Hematopoietic multipotent progenitor cell treated with erythropoietin and hydrocortisone succinate and interleukin-3 and kit ligand, for 15 days (in vitro differentiated cells): Measurements from ENCODE around the gene THRB.

Source experiments
- DNase-seq: peaks from one replicate; pipeline ENCODE4 v3.0.0-alpha.2; 2015; ENCODE audit warnings: low spot score

The THRB gene

GRCh38 chr3:24139463-24140412 lies 354.9 kb downstream of the THRB start:
- DNase-seq: no peak

GRCh38 chr3:24138876-24139256 lies 355.8 kb downstream of the THRB start:
- DNase-seq: no peak

DNA sequence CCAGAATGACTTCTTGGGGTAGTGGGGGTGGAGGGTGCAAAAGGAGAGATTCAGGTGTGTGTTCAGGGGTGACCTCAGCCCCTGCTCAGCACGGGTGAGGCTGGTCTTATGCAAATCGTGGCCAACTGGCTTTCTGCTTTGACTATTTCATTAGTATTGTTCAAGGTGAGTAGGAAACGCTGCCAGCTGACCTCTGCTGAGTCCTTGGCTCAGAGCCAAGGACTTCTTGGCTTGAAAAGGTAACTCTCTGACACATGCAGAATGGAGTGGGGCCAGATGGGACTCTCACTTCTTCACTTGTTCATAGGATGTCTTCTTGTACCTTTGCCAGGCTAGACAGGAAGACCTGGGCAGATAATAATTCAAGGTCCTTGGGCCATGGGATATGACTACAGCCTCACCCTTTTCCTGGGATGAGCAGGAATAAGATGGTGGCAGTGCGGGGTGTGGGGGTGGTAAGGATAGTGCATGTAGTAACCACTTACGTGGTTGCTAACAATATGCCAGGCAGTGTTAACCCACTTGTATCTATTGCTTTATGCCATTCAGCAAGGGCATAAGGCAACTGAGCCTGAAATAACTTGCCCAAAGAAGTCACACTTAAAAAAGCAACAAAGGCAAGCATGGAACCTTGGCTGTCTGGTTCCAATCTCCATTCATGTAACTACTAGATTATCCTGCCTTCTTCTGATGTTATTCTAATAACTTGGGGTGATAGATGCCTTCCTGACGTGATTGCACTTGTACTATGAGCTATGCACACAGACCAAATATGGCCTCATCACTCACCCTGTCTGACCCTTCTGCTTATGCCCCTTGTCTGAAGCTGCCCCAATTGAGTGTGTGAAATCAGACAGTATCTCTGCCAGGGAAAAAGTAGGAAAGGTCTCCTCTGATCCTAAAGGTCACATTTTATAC lies 356.4 kb downstream of the THRB start:
- DNase-seq: peak; percentile 18

- DNase-seq: no peak
Measured at GRCh38 chr3:24137334-24137733, 357.3 kb downstream of the THRB start.

DNA sequence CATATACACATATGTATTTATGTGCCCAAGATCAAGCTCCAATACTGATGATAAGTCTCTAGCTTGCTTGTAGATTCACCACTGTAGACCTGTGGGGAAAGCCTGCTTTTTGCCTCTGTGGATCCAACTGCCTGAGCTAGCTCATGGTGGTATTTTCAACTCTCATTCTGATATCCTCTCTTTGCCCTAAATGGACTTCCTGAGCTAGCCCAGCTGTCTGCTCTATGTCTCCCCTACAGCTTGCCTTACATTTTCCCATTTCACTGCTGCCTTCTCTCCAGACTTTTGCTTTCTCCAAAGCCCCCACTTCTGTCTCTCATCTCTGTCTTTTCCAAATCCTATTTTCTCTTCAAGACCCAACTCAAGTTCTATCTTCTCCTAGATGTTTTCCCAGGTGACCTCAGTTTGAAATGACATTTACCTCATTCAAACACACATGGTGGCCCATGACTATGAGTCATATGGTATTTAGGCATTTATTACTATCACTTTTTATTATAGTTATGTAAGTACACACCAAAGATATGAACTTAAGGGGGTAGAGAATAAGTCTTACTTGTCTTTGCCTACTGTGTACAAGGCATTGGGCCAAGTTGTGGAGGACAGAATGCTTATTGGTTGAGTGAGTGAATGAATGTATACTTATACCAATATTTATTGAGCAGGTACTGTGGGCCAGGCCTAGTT lies 357.9 kb downstream of the THRB start:
- no peak for DNase-seq

GRCh38 chr3:24135280-24135679 lies 359.4 kb downstream of the THRB start:
- DNase-seq: no peak

DNA sequence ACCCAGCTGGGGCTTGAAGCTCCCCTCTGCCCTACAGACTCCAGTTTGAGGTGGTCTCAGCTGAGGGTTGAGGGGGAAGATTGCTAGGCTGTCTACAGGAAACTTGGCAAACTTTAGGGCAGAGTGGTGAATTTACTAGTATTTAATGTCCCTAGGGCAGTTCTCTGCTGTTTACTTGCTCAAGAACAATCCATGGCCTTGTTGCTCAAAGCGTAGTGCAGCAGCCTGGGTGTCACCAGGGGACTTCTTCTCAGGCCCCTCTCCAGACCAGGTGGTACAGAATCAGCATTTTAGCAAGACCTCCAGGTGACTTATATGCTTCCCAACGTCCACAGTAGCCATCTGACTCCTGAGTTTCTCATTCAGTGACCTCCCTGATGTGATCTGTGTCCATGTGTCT lies 360.7 kb downstream of the THRB start:
- DNase-seq: no peak

- no peak for DNase-seq
Measured at GRCh38 chr3:24133436-24133835, 361.2 kb downstream of the THRB start.

DNA sequence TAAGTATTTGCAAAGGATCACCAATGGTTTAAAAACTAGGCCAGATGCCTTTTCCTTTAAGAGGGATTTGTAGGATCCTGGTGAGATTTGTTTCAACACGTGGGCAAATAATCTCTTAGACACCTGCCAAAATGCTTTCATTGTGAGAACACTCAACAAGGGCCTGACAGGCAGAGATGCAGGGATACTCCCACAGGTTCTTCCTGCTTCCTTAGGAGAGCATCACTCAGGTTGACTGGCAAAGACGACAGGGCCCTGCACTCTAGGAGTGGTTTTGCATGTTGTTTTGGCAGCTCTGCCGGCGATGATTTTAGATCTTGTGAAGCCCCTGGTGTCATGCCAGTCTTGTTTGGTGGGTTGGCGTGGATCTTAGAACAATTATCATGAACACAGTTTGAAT lies 365.1 kb downstream of the THRB start:
- no peak for DNase-seq

- DNase-seq: no peak
Measured at GRCh38 chr3:24128199-24129005, 366.2 kb downstream of the THRB start.

DNA sequence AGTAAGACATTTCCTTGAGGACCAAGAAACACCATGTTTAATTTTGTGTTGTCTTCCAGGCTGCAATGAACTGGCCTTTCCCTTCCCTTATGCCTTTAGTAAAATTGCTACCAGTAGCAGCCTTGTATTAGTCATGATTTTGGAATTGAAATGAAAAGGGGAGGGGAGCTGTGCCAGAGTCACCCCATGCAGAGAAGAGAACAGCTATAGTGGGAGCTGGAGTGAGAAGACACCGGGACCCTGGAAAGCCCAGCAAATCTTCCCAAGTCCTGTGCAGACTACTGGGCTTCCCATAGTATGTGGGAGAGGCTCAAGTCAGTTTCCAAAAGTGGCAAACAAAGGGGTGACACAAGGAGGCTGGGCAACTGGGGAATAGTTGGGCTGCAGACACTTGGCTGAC lies 371.1 kb downstream of the THRB start:
- DNase-seq: no peak

DNA sequence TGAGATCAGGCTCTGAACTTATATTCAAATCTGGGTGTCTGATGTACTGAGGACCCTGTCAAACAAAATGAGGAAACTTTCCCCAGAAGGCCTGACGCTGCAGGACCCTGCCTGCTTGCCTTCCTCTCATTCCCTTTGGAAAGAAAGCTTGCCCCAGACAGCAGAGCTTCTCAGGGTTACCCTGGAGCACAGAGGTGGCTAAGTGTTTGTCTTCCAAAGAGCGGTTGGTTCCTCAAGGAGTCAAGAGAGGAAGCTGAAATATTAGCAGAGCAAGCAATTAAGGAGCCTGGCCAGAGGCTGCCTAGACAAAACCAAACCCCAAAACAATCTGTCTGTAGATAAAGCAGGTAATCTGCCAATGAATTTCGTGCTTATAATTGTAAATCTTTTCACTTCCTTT lies 374.2 kb downstream of the THRB start:
- DNase-seq: no peak

- DNase-seq: no peak
Measured at GRCh38 chr3:24119321-24119751, 375.3 kb downstream of the THRB start.

GRCh38 chr3:24117508-24117907 lies 377.1 kb downstream of the THRB start:
- DNase-seq: no peak

- no peak for DNase-seq
Measured at GRCh38 chr3:24111711-24112110, 382.9 kb downstream of the THRB start.

DNA sequence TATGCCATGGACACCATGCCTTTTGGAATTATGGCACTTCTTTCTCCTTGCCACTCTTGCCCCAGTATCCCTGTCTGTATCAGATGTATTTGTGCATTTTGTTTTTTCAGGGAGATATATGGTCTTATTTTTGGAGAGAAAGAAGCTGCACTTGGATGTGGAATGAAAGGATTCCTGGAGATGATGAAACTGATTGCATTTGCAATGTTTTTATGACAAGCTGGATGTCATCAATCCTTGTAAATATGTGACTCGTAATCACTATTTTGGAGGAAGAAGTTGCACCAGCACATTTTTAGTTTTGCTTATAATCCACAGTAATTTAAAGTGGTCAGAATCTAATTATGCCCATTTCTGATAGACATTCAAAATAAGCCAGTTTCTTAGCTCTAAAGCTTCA lies 384.6 kb downstream of the THRB start:
- no peak for DNase-seq

GRCh38 chr3:24101676-24102168 lies 392.9 kb downstream of the THRB start:
- no peak for DNase-seq

DNA sequence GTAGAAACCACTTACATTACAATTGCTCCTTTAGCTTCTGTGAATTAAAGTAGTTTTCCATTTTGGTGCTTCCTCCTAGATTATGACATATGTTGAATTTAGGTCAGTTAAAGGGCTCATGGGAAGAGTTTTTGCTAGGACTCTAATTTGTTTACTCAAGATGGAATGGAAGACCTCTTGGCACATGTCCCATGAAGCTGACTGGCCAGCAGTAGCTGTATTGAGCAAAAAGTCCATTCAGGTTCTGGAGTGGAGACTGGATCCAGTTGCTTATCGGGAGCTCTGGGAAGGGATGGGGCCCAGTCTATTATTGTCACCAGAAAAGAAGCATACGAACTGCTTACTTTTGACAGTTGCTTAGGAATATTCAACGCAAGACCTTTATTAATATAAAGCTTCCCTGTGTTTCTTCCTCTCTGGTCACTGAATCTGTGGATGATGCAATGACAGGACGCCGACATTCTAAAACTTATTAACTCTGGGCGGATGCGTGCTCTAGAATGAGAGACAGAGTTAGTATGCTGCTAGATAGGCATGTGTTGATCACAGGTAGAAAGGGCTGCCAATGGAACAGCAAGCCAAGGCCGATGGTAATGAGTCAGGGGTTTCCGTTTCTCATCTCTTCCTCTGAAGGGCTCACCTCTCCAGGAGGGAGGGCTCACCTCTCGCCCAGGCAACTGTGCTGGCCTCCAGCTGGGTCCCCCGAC lies 393.8 kb downstream of the THRB start:
- DNase-seq: no peak

DNA sequence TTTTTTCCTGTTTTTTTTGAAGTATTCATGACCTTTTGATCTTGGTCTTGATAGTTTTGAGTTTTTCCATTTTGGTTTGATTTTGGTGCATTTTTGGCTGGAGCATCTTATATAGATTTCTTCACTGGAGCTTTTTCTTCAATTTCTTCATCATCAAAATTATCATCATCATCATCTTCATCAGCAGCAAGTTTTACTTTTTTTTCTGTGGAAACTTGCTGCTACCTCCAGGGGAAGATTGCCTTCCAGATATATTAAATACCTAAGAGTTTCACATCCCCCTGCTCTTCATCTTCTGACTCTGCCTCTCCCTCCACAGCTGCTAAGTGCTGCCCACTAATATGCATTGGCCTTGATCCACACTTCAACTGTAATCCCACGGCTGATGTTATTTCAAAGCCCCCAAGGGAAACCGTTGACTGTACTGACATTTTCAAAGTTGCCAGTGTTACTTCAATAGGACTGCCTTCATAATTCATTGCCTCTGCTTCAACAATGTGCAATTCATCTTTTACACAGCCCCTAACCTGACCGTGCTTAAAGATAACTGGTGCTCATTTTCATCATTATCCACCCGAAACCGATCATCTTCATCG lies 397.9 kb downstream of the THRB start:
- no peak for DNase-seq

- DNase-seq: no peak
Measured at GRCh38 chr3:24096271-24096670, 398.4 kb downstream of the THRB start.
